ENCODE measurements around the gene PCK1.

GRCh38 chr20:57585466-57586213 lies 24.7 kb downstream of the PCK1 start:
- no peak for TF ChIP-seq CTCF (conservative IDR thresholded peaks at IDR 0.05)
- TF ChIP-seq EZH2 (IDR thresholded peaks at IDR 0.05; ENCODE audit: low read depth), result no peak

All from PC-9 (cell line).